Mammary epithelial cell (primary cell): Measurements from ENCODE around the gene BNC2.

Source experiments
- EZH2 ChIP-seq: IDR thresholded peaks from 2 replicates; pipeline ENCODE4 v1.6.1; 2012; ENCODE audit warnings: low read length, inconsistent platforms, borderline replicate concordance
- TF ChIP-seq, protein P1 (sequence below), 2 donors: IDR thresholded peaks in 1 of 2; conservative IDR thresholded peaks in 1 of 2; 2 replicates each; pipeline ENCODE4 v1.5.1; 2011 to 2012; ENCODE audit warnings: inconsistent platforms in 2 of 2, low read length in 2 of 2, mild to moderate bottlenecking in 2 of 2, control low read depth in 1 of 2, low read depth in 1 of 2; ENCODE audit not compliant: insufficient read depth in 1 of 2; ENCODE audit errors: extremely low read depth in 1 of 2

DNA sequence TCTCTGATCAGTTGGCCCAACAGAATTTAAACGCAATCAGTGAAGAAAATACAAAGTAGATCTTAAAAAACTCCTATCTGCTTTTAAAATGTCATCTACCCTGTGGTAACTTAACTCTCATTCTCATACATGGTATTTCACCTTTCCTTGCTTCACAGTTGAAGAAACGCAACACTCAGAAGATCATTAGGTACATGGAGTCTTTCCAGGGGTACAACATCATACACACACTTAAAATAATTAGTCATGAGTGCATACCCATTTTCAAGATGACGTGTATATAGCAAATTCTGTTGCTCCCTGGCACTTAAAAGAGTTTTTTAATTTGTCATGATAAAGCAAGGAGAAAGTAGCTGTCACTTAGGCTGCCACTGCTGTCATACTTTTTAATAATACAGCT, 259.9 kb downstream of the BNC2 start:
- TF ChIP-seq, protein P1, sequence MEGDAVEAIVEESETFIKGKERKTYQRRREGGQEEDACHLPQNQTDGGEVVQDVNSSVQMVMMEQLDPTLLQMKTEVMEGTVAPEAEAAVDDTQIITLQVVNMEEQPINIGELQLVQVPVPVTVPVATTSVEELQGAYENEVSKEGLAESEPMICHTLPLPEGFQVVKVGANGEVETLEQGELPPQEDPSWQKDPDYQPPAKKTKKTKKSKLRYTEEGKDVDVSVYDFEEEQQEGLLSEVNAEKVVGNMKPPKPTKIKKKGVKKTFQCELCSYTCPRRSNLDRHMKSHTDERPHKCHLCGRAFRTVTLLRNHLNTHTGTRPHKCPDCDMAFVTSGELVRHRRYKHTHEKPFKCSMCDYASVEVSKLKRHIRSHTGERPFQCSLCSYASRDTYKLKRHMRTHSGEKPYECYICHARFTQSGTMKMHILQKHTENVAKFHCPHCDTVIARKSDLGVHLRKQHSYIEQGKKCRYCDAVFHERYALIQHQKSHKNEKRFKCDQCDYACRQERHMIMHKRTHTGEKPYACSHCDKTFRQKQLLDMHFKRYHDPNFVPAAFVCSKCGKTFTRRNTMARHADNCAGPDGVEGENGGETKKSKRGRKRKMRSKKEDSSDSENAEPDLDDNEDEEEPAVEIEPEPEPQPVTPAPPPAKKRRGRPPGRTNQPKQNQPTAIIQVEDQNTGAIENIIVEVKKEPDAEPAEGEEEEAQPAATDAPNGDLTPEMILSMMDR (conservative IDR thresholded peaks at IDR 0.05 in 1 of 2, IDR thresholded peaks at IDR 0.05 in 1 of 2; ENCODE audit: extremely low read depth in 1 of 2, insufficient read depth in 1 of 2, low read depth in 1 of 2, low read length in 2 of 2) = no peak
- no peak for TF ChIP-seq EZH2
